ENCODE results near the gene TXLNB. TPM values are rescaled to one million over a fixed set of nuclear protein-coding genes. Genes with fewer than 3 reads are reported as not detected.

The TXLNB gene
- total and polyA plus RNA-seq, 5 experiments from 2014 or later: 0.11 to 1.7 (median 0.80) TPM; not detected in 1

- H3K27me3 Mint-ChIP-seq: no peaks in the 10 kb centered on the region
- DNase-seq (peak in 4 of 10 donors; percentile 10 to 41 (median 34)), ATAC-seq (peak; percentile 92 to 95)
- peak overlapping the region; percentile 63 to 83 (median 72) for H3K4me3 Mint-ChIP-seq
- POLR2A ChIA-PET: interaction anchor here (0.5 to 2.2 kb wide), 3 partner anchors 20 to 58 kb away, joined by 3 to 8 read pairs (median 3); no protein-coding TSS in a partner anchor
- H3K4me1 Mint-ChIP-seq: peaks cover 11 to 23% (median 16%) of the 10 kb centered on the region in 4 donors
- no peaks in the 10 kb centered on the region for H3K9me3 Mint-ChIP-seq
- H3K27ac Mint-ChIP-seq: peak overlapping the region; percentile 58 to 88 (median 79)
- H3K36me3 Mint-ChIP-seq: peaks cover 0 to 12% (median 8%) of the 10 kb centered on the region in 3 donors
Measured at GRCh38 chr6:139262519-139263300, 29.1 kb downstream of the TXLNB start.

- no peaks in the 10 kb centered on the region for H3K9me3 Mint-ChIP-seq
- H3K4me3 Mint-ChIP-seq: no peak overlapping the region
- POLR2A ChIA-PET: interaction anchor here (0.6 kb wide), 1 partner anchor 145 kb away, joined by 3 read pairs; no protein-coding TSS in a partner anchor
- no peak for DNase-seq
- no peak for ATAC-seq
- no peaks in the 10 kb centered on the region for H3K27me3 Mint-ChIP-seq
- peak overlapping the region in 1 of 10 donors; percentile 58 for H3K27ac Mint-ChIP-seq
- peaks cover 17 to 20% (median 18%) of the 10 kb centered on the region in 4 donors for H3K4me1 Mint-ChIP-seq
- peaks cover 0 to 8% (median 3%) of the 10 kb centered on the region in 3 donors for H3K36me3 Mint-ChIP-seq
Measured at GRCh38 chr6:139257821-139258398, 33.9 kb downstream of the TXLNB start.

- DNase-seq: no peak
- POLR2A ChIA-PET: interaction anchor here (0.6 kb wide), 1 partner anchor 144 kb away, joined by 3 read pairs; no protein-coding TSS in a partner anchor
- H3K4me1 Mint-ChIP-seq: peaks cover 11 to 14% (median 13%) of the 10 kb centered on the region in 4 donors
- H3K27me3 Mint-ChIP-seq: no peaks in the 10 kb centered on the region
- peak overlapping the region in 2 of 10 donors; percentile 58 to 63 for H3K27ac Mint-ChIP-seq
- no peak overlapping the region for H3K4me3 Mint-ChIP-seq
- H3K36me3 Mint-ChIP-seq: peaks cover 0 to 8% (median 3%) of the 10 kb centered on the region in 3 donors
- no peaks in the 10 kb centered on the region for H3K9me3 Mint-ChIP-seq
- ATAC-seq: no peak
Measured at GRCh38 chr6:139257291-139257690, 34.5 kb downstream of the TXLNB start.

GRCh38 chr6:139256087-139256486, 35.7 kb downstream of the TXLNB start:
- no peak for DNase-seq
- H3K9me3 Mint-ChIP-seq: no peaks in the 10 kb centered on the region
- H3K27ac Mint-ChIP-seq: peak overlapping the region in 2 of 10 donors; percentile 18 to 55
- no peak overlapping the region for H3K4me3 Mint-ChIP-seq
- H3K27me3 Mint-ChIP-seq: no peaks in the 10 kb centered on the region
- POLR2A ChIA-PET: interaction anchor here (0.6 kb wide), 1 partner anchor 35 kb away, joined by 3 read pairs; no protein-coding TSS in a partner anchor
- H3K36me3 Mint-ChIP-seq: peaks cover 0 to 6% (median 3%) of the 10 kb centered on the region in 3 donors
- peaks cover 14 to 21% (median 19%) of the 10 kb centered on the region in 4 donors for H3K4me1 Mint-ChIP-seq
- no peak for ATAC-seq

GRCh38 chr6:139254196-139254595, 37.6 kb downstream of the TXLNB start:
- peaks cover 24 to 39% (median 32%) of the 10 kb centered on the region in 4 donors for H3K4me1 Mint-ChIP-seq
- no peak for ATAC-seq
- no peaks in the 10 kb centered on the region for H3K9me3 Mint-ChIP-seq
- no peak overlapping the region for H3K4me3 Mint-ChIP-seq
- DNase-seq: no peak
- no peaks in the 10 kb centered on the region for H3K36me3 Mint-ChIP-seq
- H3K27me3 Mint-ChIP-seq: no peaks in the 10 kb centered on the region
- H3K27ac Mint-ChIP-seq: no peak overlapping the region
- POLR2A ChIA-PET: no interaction called here

- ATAC-seq (no peak), DNase-seq (no peak)
- POLR2A ChIA-PET: interaction anchor here (0.5 kb wide), 1 partner anchor 119 kb away, joined by 3 read pairs; no protein-coding TSS in a partner anchor
- Mint-ChIP-seq H3K4me3 (no peak overlapping the region), H3K4me1 (peaks cover 22 to 43% (median 34%) of the 10 kb centered on the region in 4 donors), H3K36me3 (no peaks in the 10 kb centered on the region), H3K27ac (peak overlapping the region in 1 of 10 donors; percentile 43), H3K27me3 (no peaks in the 10 kb centered on the region), H3K9me3 (no peaks in the 10 kb centered on the region)
Measured at GRCh38 chr6:139253656-139254055, 38.1 kb downstream of the TXLNB start.

- no peak overlapping the region for H3K4me3 Mint-ChIP-seq
- peaks cover 23 to 41% (median 32%) of the 10 kb centered on the region in 4 donors for H3K4me1 Mint-ChIP-seq
- POLR2A ChIA-PET: no interaction called here
- H3K36me3 Mint-ChIP-seq: no peaks in the 10 kb centered on the region
- peak overlapping the region in 5 of 10 donors; percentile 11 to 83 (median 73) for H3K27ac Mint-ChIP-seq
- no peak for ATAC-seq
- H3K9me3 Mint-ChIP-seq: no peaks in the 10 kb centered on the region
- H3K27me3 Mint-ChIP-seq: no peaks in the 10 kb centered on the region
- no peak for DNase-seq
Measured at GRCh38 chr6:139251691-139252390, 40.0 kb downstream of the TXLNB start.

- peak overlapping the region in 2 of 10 donors; percentile 1 to 27 for H3K4me3 Mint-ChIP-seq
- H3K27me3 Mint-ChIP-seq: no peaks in the 10 kb centered on the region
- DNase-seq (no peak), ATAC-seq (no peak)
- H3K36me3 Mint-ChIP-seq: no peaks in the 10 kb centered on the region
- peaks cover 23 to 41% (median 30%) of the 10 kb centered on the region in 4 donors for H3K4me1 Mint-ChIP-seq
- POLR2A ChIA-PET: interaction anchor here (0.6 to 1.0 kb wide), 3 partner anchors 11 to 126 kb away, joined by 3 to 4 read pairs (median 3); no protein-coding TSS in a partner anchor
- no peaks in the 10 kb centered on the region for H3K9me3 Mint-ChIP-seq
- peak overlapping the region in 7 of 10 donors; percentile 0 to 83 (median 63) for H3K27ac Mint-ChIP-seq
Measured at GRCh38 chr6:139251045-139251690, 40.6 kb downstream of the TXLNB start.

- Mint-ChIP-seq H3K27me3 (no peaks in the 10 kb centered on the region), H3K4me1 (peaks cover 25 to 41% (median 30%) of the 10 kb centered on the region in 4 donors), H3K27ac (peak overlapping the region in 8 of 10 donors; percentile 4 to 83 (median 61)), H3K9me3 (no peaks in the 10 kb centered on the region), H3K36me3 (no peaks in the 10 kb centered on the region), H3K4me3 (peak overlapping the region in 2 of 10 donors; percentile 1 to 27)
- ATAC-seq: peak; percentile 90 to 97
- peak; percentile 8 to 74 (median 42) for DNase-seq
- POLR2A ChIA-PET: interaction anchor here (0.6 to 1.0 kb wide), 4 partner anchors 10 to 126 kb away, joined by 3 to 4 read pairs (median 4); no protein-coding TSS in a partner anchor
Measured at GRCh38 chr6:139250296-139251044, 41.3 kb downstream of the TXLNB start.

- POLR2A ChIA-PET: no interaction called here
- H3K4me3 Mint-ChIP-seq: no peak overlapping the region
- H3K36me3 Mint-ChIP-seq: peaks cover 0 to 5% (median 0%) of the 10 kb centered on the region in 3 donors
- no peaks in the 10 kb centered on the region for H3K27me3 Mint-ChIP-seq
- peak overlapping the region in 7 of 10 donors; percentile 4 to 76 (median 34) for H3K27ac Mint-ChIP-seq
- DNase-seq: no peak
- H3K9me3 Mint-ChIP-seq: no peaks in the 10 kb centered on the region
- H3K4me1 Mint-ChIP-seq: peaks cover 30 to 44% (median 37%) of the 10 kb centered on the region in 4 donors
- no peak for ATAC-seq
Measured at GRCh38 chr6:139249395-139249794, 42.4 kb downstream of the TXLNB start.

GRCh38 chr6:139248911-139249310, 42.9 kb downstream of the TXLNB start:
- ATAC-seq: no peak
- DNase-seq: no peak
- Mint-ChIP-seq H3K4me1 (peaks cover 30 to 44% (median 38%) of the 10 kb centered on the region in 4 donors), H3K4me3 (no peak overlapping the region), H3K27me3 (no peaks in the 10 kb centered on the region), H3K27ac (peak overlapping the region in 2 of 10 donors; percentile 4 to 28), H3K36me3 (peaks cover 0 to 5% (median 0%) of the 10 kb centered on the region in 3 donors), H3K9me3 (no peaks in the 10 kb centered on the region)
- POLR2A ChIA-PET: no interaction called here

Data from naive thymus-derived CD8-positive, alpha-beta T cell (primary cell).